Erythroblast (primary cell): ENCODE results near the gene CEP95.

ENCODE experiments used
- GATA1 ChIP-seq: IDR thresholded peaks from 2 replicates; pipeline ENCODE4 v1.6.1; 2011; ENCODE audit warnings: low read depth, mild to moderate bottlenecking, control low read depth, low read length, moderate library complexity
- POLR2A ChIP-seq: IDR thresholded peaks from 2 replicates; pipeline ENCODE4 v1.6.1; 2011; ENCODE audit warnings: mild to moderate bottlenecking, low read length

DNA sequence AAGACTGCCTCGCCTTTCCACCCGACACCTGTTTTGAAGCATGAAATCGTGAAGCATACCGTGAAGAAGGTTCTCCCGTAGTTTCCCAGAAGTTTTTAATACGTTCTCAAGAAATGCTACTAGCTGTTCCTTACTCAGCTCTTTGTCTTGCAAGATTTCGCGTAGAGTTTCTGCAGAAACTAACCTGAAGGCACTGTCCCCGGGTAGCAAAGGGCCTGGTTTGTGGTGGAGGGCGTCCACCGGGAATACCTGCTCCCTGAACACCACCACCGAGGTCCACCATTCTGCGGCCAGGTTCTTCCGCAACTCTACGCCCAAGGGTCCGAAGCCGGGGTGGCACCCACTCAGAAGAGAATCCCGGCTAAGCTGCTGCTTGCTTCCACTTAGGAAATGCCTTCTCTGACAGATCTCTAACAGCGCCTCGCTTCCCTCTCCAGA lies 10.4 kb upstream of the CEP95 start:
- TF ChIP-seq POLR2A (no peak), GATA1 (no peak)
